IMR-90 (cell line): ENCODE results near the gene TNFRSF1B. TPM values are rescaled to one million over a fixed set of nuclear protein-coding genes. Genes with fewer than 3 reads are reported as not detected.

Experiments
- ATAC-seq: fragments of 200-7000 bp; cut with Tn5 transposase; 2 replicates; pipeline ENCODE4 v1.9.1; 2020; ENCODE audit warnings: low read depth, mild to moderate bottlenecking, moderate library complexity
- BruUV-seq: library from RNA; stranded (reverse); fragments of 400-500 nt; replicated peaks from 2 replicates; lab custom pipeline; 2021; lab: Mats Ljungman, UMichigan
- CTCF ChIA-PET: fragments of 300-600 bp; formaldehyde crosslinking; extraction: SDS; loops from one replicate; lab custom pipeline; 2021; ENCODE audit warnings: antibody characterized with exemption; lab: Yijun Ruan, JAX
- POLR2A ChIA-PET: fragments of 300-600 bp; sonication (Branson Sonifier 250); formaldehyde crosslinking; loops from one replicate; lab custom pipeline; 2022; ENCODE audit warnings: antibody characterized with exemption; ENCODE audit not compliant: unreplicated experiment; lab: Charles Lee
- DNase-seq: peaks from one replicate; pipeline ENCODE4 v3.0.0; 2013
- H2AFZ ChIP-seq: replicated peaks from 2 replicates; pipeline ENCODE3; 2013; ENCODE audit warnings: low read length, mild to moderate bottlenecking; ENCODE audit not compliant: poor library complexity
- H2AK5ac ChIP-seq: 2 replicates; pipeline ENCODE4 v1.6.1; 2013; ENCODE audit warnings: low read depth, low read length, inconsistent platforms
- H2AK9ac ChIP-seq: replicated peaks from 2 replicates; pipeline ENCODE3; 2013; ENCODE audit warnings: mild to moderate bottlenecking, low read depth, low read length, moderate library complexity; ENCODE audit not compliant: poor library complexity
- H2BK120ac ChIP-seq: 2 replicates; pipeline ENCODE4 v1.6.1; 2013; ENCODE audit warnings: low read depth, low read length, inconsistent platforms
- H2BK15ac ChIP-seq: 3 replicates; pipeline ENCODE4 v1.6.1; 2013; ENCODE audit warnings: low read depth, low read length, inconsistent platforms
- H2BK20ac ChIP-seq: 2 replicates; pipeline ENCODE4 v1.6.1; 2013; ENCODE audit warnings: low read depth, mild to moderate bottlenecking, inconsistent platforms, low read length, moderate library complexity
- H2BK5ac ChIP-seq: 2 replicates; pipeline ENCODE4 v1.6.1; 2013; ENCODE audit warnings: mild to moderate bottlenecking, low read depth, low read length, inconsistent platforms; ENCODE audit not compliant: poor library complexity, severe bottlenecking
- H3K14ac ChIP-seq: replicated peaks from 2 replicates; pipeline ENCODE4 v1.6.1; 2013; ENCODE audit warnings: low read depth, low read length, inconsistent platforms
- H3K18ac ChIP-seq: 2 replicates; pipeline ENCODE4 v1.6.1; 2013; ENCODE audit warnings: low read depth, low read length, control low read depth
- H3K23ac ChIP-seq: 2 replicates; pipeline ENCODE4 v1.6.1; 2013; ENCODE audit warnings: low read depth, low read length, inconsistent platforms
- H3K27ac ChIP-seq: 2 replicates; pipeline ENCODE4 v1.5.1; 2013; ENCODE audit warnings: mild to moderate bottlenecking, control low read depth, low read length; ENCODE audit not compliant: insufficient read depth
- H3K27me3 ChIP-seq: 2 replicates; pipeline ENCODE4 v1.6.1; 2013; ENCODE audit warnings: low read length; ENCODE audit not compliant: control insufficient read depth, insufficient read depth
- H3K36me3 ChIP-seq: 2 replicates; pipeline ENCODE4 v1.6.1; 2013; ENCODE audit warnings: low read length, mixed read lengths; ENCODE audit not compliant: control insufficient read depth, insufficient read depth
- H3K4ac ChIP-seq: 2 replicates; pipeline ENCODE4 v1.6.1; 2013; ENCODE audit warnings: low read depth, low read length, inconsistent platforms
- H3K4me1 ChIP-seq: 2 replicates; pipeline ENCODE4 v1.6.1; 2013; ENCODE audit warnings: low read length, mixed read lengths; ENCODE audit not compliant: control insufficient read depth, insufficient read depth
- H3K4me2 ChIP-seq: 2 replicates; pipeline ENCODE4 v1.6.1; 2013; ENCODE audit warnings: low read depth, mild to moderate bottlenecking, control low read depth, low read length, moderate library complexity
- H3K4me3 ChIP-seq: 2 replicates; pipeline ENCODE4 v1.5.1; 2013; ENCODE audit warnings: low read depth, mild to moderate bottlenecking, control low read depth, low read length, moderate library complexity; ENCODE audit not compliant: insufficient read depth
- H3K56ac ChIP-seq: 2 replicates; pipeline ENCODE4 v1.6.1; 2013; ENCODE audit warnings: low read length, inconsistent platforms; ENCODE audit not compliant: insufficient read depth; ENCODE audit errors: extremely low read depth
- H3K79me1 ChIP-seq, 2 experiments: 2 replicates each; pipeline ENCODE4 v1.6.1; 2013; ENCODE audit warnings: low read length in 2 of 2, inconsistent platforms in 1 of 2, low read depth in 1 of 2
- H3K9ac ChIP-seq: 2 replicates; pipeline ENCODE4 v1.6.1; 2013; ENCODE audit warnings: low read depth, low read length, control low read depth
- H3K9me1 ChIP-seq: 2 replicates; pipeline ENCODE4 v1.6.1; 2013; ENCODE audit warnings: low read length, inconsistent platforms; ENCODE audit not compliant: insufficient read depth
- H3K9me3 ChIP-seq: 2 replicates; pipeline ENCODE4 v1.6.1; 2013; ENCODE audit warnings: low read length; ENCODE audit not compliant: control insufficient read depth, insufficient read depth
- H4K20me1 ChIP-seq: 2 replicates; pipeline ENCODE4 v1.6.1; 2013; ENCODE audit warnings: low read length, inconsistent platforms; ENCODE audit not compliant: insufficient read depth
- H4K5ac ChIP-seq: 2 replicates; pipeline ENCODE4 v1.6.1; 2013; ENCODE audit warnings: mild to moderate bottlenecking, low read depth, low read length, control low read depth
- H4K8ac ChIP-seq, 2 experiments: 2 replicates each; pipeline ENCODE4 v1.6.1; 2013; ENCODE audit warnings: low read depth in 2 of 2, low read length in 2 of 2, control low read depth in 1 of 2, inconsistent platforms in 1 of 2
- H4K91ac ChIP-seq: 2 replicates; pipeline ENCODE4 v1.6.1; 2013; ENCODE audit warnings: low read depth, low read length, inconsistent platforms; ENCODE audit not compliant: insufficient read depth
- BHLHE40 ChIP-seq: fragments of 150-350 bp; IDR thresholded peaks from 2 replicates; pipeline ENCODE4 v1.6.1; 2016; ENCODE audit warnings: mild to moderate bottlenecking, low read depth, low read length
- CEBPB ChIP-seq: IDR thresholded peaks from 2 replicates; pipeline ENCODE4 v1.6.1; 2012; ENCODE audit warnings: low read depth, low read length, improper control_type of control experiment
- FOS ChIP-seq: fragments of 150-350 bp; IDR thresholded peaks from 2 replicates; pipeline ENCODE4 v1.6.1; 2016; ENCODE audit warnings: low read depth, low read length
- MAZ ChIP-seq: IDR thresholded peaks from 2 replicates; pipeline ENCODE4 v1.6.1; 2012; ENCODE audit warnings: low read depth, mild to moderate bottlenecking, low read length, improper control_type of control experiment, moderate library complexity, borderline replicate concordance
- MXI1 ChIP-seq: IDR thresholded peaks from 2 replicates; pipeline ENCODE4 v1.6.1; 2012; ENCODE audit warnings: low read depth, mild to moderate bottlenecking, low read length, moderate library complexity, borderline replicate concordance
- NFE2L2 ChIP-seq: fragments of 150-350 bp; IDR thresholded peaks from 2 replicates; pipeline ENCODE4 v1.6.1; 2016; ENCODE audit warnings: low read depth, mild to moderate bottlenecking, low read length
- RAD21 ChIP-seq: IDR thresholded peaks from 2 replicates; pipeline ENCODE4 v1.6.1; 2012; ENCODE audit warnings: low read length, improper control_type of control experiment
- RFX5 ChIP-seq: IDR thresholded peaks from 2 replicates; pipeline ENCODE4 v1.8.0; 2012; ENCODE audit warnings: low read depth, mild to moderate bottlenecking, low read length, moderate library complexity
- SMC3 ChIP-seq: fragments of 150-350 bp; IDR thresholded peaks from 2 replicates; pipeline ENCODE4 v1.6.1; 2016; ENCODE audit warnings: low read depth, mild to moderate bottlenecking, antibody characterized with exemption, low read length, moderate library complexity
- WGBS, 2 experiments: methylation state at CpG; one replicate each; pipeline versions ENCODE4 v1.1.5 to v1.1.7; 2013; ENCODE audit warnings: missing lambda C conversion rate in 2 of 2; ENCODE audit not compliant: insufficient read length in 1 of 2; ENCODE audit errors: extremely low coverage in 2 of 2; 5-methylcytosine and 5-hydroxymethylcytosine counted together
- dilution Hi-C: fragments of 300-500 bp; cut with HindIII; formaldehyde crosslinking; loops from one replicate; pipeline ENCODE4 v1.14.3; 2018; ENCODE audit warnings: low sequenced_read_pairs; ENCODE audit not compliant: unreplicated experiment
- in situ Hi-C: fragments of 300-500 bp; cut with MboI; formaldehyde crosslinking; loops from 3 replicates; pipeline ENCODE4 v1.14.3; 2019; ENCODE audit warnings: low sequenced_read_pairs, inconsistent platforms, mixed read lengths
- intact Hi-C: fragments of 100-400 bp; cut with micrococcal nuclease; formaldehyde crosslinking; loops from 2 replicates; pipeline ENCODE4 v1.10.0; 2022
- polyA plus RNA-seq, 3 experiments: library from polyadenylated mRNA; depleted of rRNA; stranded (reverse); fragments of >200 nt; gene quantifications; 2 replicates each; pipeline ENCODE4 v1.2.3, GENCODE V29; 2012; ENCODE audit warnings: low replicate concordance in 1 of 3
- total RNA-seq: library from RNA; depleted of rRNA; stranded (reverse); fragments of >200 nt; gene quantifications from 2 replicates; pipeline ENCODE4 v1.2.3, GENCODE V29; 2012
- TF ChIP-seq, protein P1 (sequence below): fragments of 150-350 bp; IDR thresholded peaks from 2 replicates; pipeline ENCODE4 v1.6.1; 2017; ENCODE audit warnings: mild to moderate bottlenecking, antibody characterized with exemption, low read length, low read depth

Gene TNFRSF1B
- total and polyA plus RNA-seq, 2 of the 4 experiments (the other 2 are of a cell fraction) = 4.3 to 8.9 TPM

DNA sequence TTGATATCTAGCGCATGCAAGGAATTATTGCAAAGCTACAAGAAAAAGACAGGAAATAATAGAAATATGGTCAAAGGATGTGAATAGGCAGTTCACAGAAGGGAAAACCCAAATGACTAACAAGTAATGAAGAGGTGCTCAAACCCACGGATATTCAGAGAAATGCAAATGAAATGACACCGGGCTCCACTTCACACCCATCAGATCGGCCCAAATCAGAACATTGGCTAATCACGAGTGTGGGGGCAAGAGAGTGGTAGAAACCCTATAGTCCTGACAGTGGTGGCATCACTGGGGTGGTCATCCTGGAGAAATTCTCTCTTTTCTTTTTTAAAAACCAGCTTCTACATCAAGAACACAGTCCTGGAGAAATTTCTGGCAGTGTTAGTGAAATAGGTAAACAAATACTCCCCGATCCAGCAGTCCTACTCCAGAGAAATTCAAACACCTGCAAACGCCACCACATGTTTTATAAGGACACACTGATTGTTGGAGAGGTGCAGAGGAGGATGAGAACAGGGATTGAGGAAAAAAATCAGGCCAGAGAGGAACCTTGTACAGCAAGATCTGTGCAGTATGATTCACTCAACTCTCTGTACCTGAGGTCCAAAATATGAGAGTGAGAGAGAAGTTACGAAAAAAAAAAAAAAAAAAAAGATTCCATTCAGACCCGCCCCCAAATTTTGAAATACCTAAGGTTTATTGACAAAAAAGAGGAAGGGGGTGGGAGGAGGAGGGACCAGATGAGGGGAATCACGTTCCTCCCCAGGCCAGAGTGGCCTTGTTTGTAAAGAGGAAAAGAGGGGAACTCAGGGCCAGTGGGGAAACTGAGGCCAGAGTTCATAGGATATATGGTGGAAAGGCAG, 9.2 kb upstream of the TNFRSF1B start:
- in situ Hi-C loops (no loop called here), dilution Hi-C loops (no loop called here), intact Hi-C loops (no loop called here)
- TF ChIP-seq SMC3 = no peak
- TF ChIP-seq FOS = no peak
- TF ChIP-seq BHLHE40 = no peak
- TF ChIP-seq, protein P1, sequence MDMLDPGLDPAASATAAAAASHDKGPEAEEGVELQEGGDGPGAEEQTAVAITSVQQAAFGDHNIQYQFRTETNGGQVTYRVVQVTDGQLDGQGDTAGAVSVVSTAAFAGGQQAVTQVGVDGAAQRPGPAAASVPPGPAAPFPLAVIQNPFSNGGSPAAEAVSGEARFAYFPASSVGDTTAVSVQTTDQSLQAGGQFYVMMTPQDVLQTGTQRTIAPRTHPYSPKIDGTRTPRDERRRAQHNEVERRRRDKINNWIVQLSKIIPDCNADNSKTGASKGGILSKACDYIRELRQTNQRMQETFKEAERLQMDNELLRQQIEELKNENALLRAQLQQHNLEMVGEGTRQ = no peak
- TF ChIP-seq NFE2L2 = no peak
- no peak for TF ChIP-seq RFX5
- no peak for TF ChIP-seq MXI1
- TF ChIP-seq MAZ = no peak
- no peak for TF ChIP-seq CEBPB
- TF ChIP-seq RAD21 = no peak
- H2AK9ac ChIP-seq = no peak overlapping the region
- H3K4me1 ChIP-seq = peaks cover 31% of the 10 kb centered on the region
- H4K8ac ChIP-seq = peak overlapping the region in 1 of 2 experiments; percentile 42; a peak in 1 of 4 replicates
- H2BK20ac ChIP-seq = peak overlapping the region; percentile 52
- no peaks in the 10 kb centered on the region for H3K79me1 ChIP-seq
- ATAC-seq = no peak
- H3K9me3 ChIP-seq = no peaks in the 10 kb centered on the region
- peak overlapping the region; percentile 29; the same call in 1 of the 2 replicates for H2BK120ac ChIP-seq
- no peaks in the 10 kb centered on the region for H3K36me3 ChIP-seq
- no peak overlapping the region for H2BK5ac ChIP-seq
- no peaks in the 10 kb centered on the region for H4K20me1 ChIP-seq
- H3K14ac ChIP-seq = no peak overlapping the region
- no peak overlapping the region for H2BK15ac ChIP-seq
- H3K18ac ChIP-seq = 0 out of 2 replicates have a peak overlapping the region, but pooled peaks have one; percentile 6
- no peak overlapping the region for H2AFZ ChIP-seq
- no peak overlapping the region; the same call in 1 of the 2 replicates for H4K91ac ChIP-seq
- ChIA-PET POLR2A (no interaction called here), CTCF (no interaction called here)
- H3K27ac ChIP-seq = no peak overlapping the region
- no peak overlapping the region for H3K9ac ChIP-seq
- H3K9me1 ChIP-seq = peaks cover 24% of the 10 kb centered on the region
- no peak overlapping the region for H3K56ac ChIP-seq
- H3K27me3 ChIP-seq = no peaks in the 10 kb centered on the region
- H3K4ac ChIP-seq = peak overlapping the region; percentile 11; the same call in 1 of the 2 replicates
- H3K4me2 ChIP-seq = no peak overlapping the region
- H3K4me3 ChIP-seq = no peak overlapping the region
- peak overlapping the region; percentile 72 for H4K5ac ChIP-seq
- no TSS peak for BruUV-seq
- peak overlapping the region; percentile 40; the same call in 1 of the 2 replicates for H2AK5ac ChIP-seq
- 75% methylated on average over 2 of the region's 10 CpGs; no CpG with 5 or more reads in 1 of the 2 experiments for WGBS, 2 experiments
- H3K23ac ChIP-seq = no peak overlapping the region
- no peak for DNase-seq
